Neutrophil (primary cell): Measurements from ENCODE around the gene KRTAP2-3.
"Not testable (repeated sequence)": the region's sequence is repeated elsewhere in the genome, so short reads cannot be mapped to it uniquely, and the experiment has no call there.

Experiments used
- H3K27ac ChIP-seq: fragments of 200-600 bp; sonication (generic); 2 replicates; pipeline ENCODE4 v1.5.1; 2016; ENCODE audit warnings: mild to moderate bottlenecking, moderate library complexity
- H3K27me3 ChIP-seq: fragments of 200-600 bp; sonication (generic); 2 replicates; pipeline ENCODE4 v1.6.0; 2016; ENCODE audit warnings: mild to moderate bottlenecking
- H3K36me3 ChIP-seq: fragments of 200-600 bp; sonication (generic); 2 replicates; pipeline ENCODE4 v1.5.1; 2017
- H3K4me1 ChIP-seq, 2 experiments: fragments of 200-600 bp in 1 of 2; sonication (generic) in 1 of 2; 1 replicate in 1 of 2; 2 replicates in 1 of 2; pipeline versions ENCODE4 v1.5.1 to v1.6.1; 2013 to 2016; ENCODE audit warnings: low read depth in 1 of 2, low read length in 1 of 2, mild to moderate bottlenecking in 1 of 2, moderate library complexity in 1 of 2; ENCODE audit not compliant: control insufficient read depth in 1 of 2, insufficient read depth in 1 of 2
- H3K4me3 ChIP-seq, 2 experiments: fragments of 200-600 bp in 1 of 2; sonication (generic) in 1 of 2; 1 replicate in 1 of 2; 2 replicates in 1 of 2; pipeline ENCODE4 v1.5.1; 2013 to 2016; ENCODE audit warnings: low read depth in 1 of 2, low read length in 1 of 2, mild to moderate bottlenecking in 1 of 2, moderate library complexity in 1 of 2
- H3K9me3 ChIP-seq: fragments of 200-600 bp; sonication (generic); 2 replicates; pipeline ENCODE4 v1.5.1; 2016
- CTCF ChIP-seq: fragments of 200-600 bp; sonication (generic); IDR thresholded peaks from 2 replicates; pipeline ENCODE4 v1.5.1; 2016; ENCODE audit warnings: antibody characterized with exemption

Gene KRTAP2-3

GRCh38 chr17:41058741-41059140, 1.2 kb downstream of the KRTAP2-3 start:
- TF ChIP-seq CTCF, result no peak
- Histone ChIP-seq H3K36me3 (no peaks in the 10 kb centered on the region), H3K27ac (no peak overlapping the region)

GRCh38 chr17:41057547-41057946, 2.4 kb downstream of the KRTAP2-3 start:
- peaks cover 71% of the 10 kb centered on the region for H3K27me3 ChIP-seq
- no peaks in the 10 kb centered on the region for H3K36me3 ChIP-seq
- no peak overlapping the region for H3K27ac ChIP-seq
- H3K9me3 ChIP-seq, result no peaks in the 10 kb centered on the region
- H3K4me1 ChIP-seq, result no peaks in the 10 kb centered on the region
- no peak for TF ChIP-seq CTCF
- H3K4me3 ChIP-seq, result no peak overlapping the region

More at GRCh38 chr17:41058741-41059140, 1.2 kb downstream of the KRTAP2-3 start:
- H3K4me1 ChIP-seq, result no peaks in the 10 kb centered on the region
- H3K4me3 ChIP-seq, result no peak overlapping the region
- peaks cover 83% of the 10 kb centered on the region for H3K27me3 ChIP-seq
- no peaks in the 10 kb centered on the region for H3K9me3 ChIP-seq

- not testable (repeated sequence) for H3K4me3 ChIP-seq, H3K36me3 ChIP-seq, H3K4me1 ChIP-seq, H3K27ac ChIP-seq, H3K9me3 ChIP-seq
- peaks cover 50% of the 10 kb centered on the region for H3K27me3 ChIP-seq
These were observed 4.8 kb downstream of the KRTAP2-3 start, which contains the start of gene KRTAP2-2 for GRCh38 chr17:41055130-41055529. KRTAP2-2 (minus strand) TSS chr17:41055230; CDS start chr17:41055211, 19 bp downstream.

GRCh38 chr17:41054556-41054955, 5.4 kb downstream of the KRTAP2-3 start:
- H3K27ac ChIP-seq, H3K36me3 ChIP-seq, H3K4me1 ChIP-seq, H3K9me3 ChIP-seq, H3K4me3 ChIP-seq: not testable (repeated sequence)
- H3K27me3 ChIP-seq, result peaks cover 51% of the 10 kb centered on the region

- TF ChIP-seq CTCF, result no peak
- Histone ChIP-seq H3K36me3 (no peaks in the 10 kb centered on the region), H3K27me3 (peaks cover 49% of the 10 kb centered on the region), H3K27ac (no peak overlapping the region), H3K4me3 (no peak overlapping the region), H3K9me3 (no peaks in the 10 kb centered on the region), H3K4me1 (no peaks in the 10 kb centered on the region)
These were observed 5.9 kb downstream of the KRTAP2-3 start for GRCh38 chr17:41054025-41054424.

- Histone ChIP-seq H3K4me3 (no peak overlapping the region), H3K27me3 (peaks cover 49% of the 10 kb centered on the region), H3K27ac (no peak overlapping the region), H3K36me3 (no peaks in the 10 kb centered on the region), H3K4me1 (no peaks in the 10 kb centered on the region), H3K9me3 (no peaks in the 10 kb centered on the region)
- TF ChIP-seq CTCF, result no peak
These were observed 7.3 kb downstream of the KRTAP2-3 start for GRCh38 chr17:41052566-41052965.

- Histone ChIP-seq H3K36me3 (no peaks in the 10 kb centered on the region), H3K27ac (no peak overlapping the region), H3K4me3 (no peak overlapping the region), H3K4me1 (no peaks in the 10 kb centered on the region), H3K27me3 (peaks cover 46% of the 10 kb centered on the region), H3K9me3 (no peaks in the 10 kb centered on the region)
- no peak for TF ChIP-seq CTCF
These were observed 10.8 kb downstream of the KRTAP2-3 start for GRCh38 chr17:41049110-41049509.
